NCI-H2196 treated with DMSO at 0.1 percent for 48 hours (cell line): Measurements from ENCODE around the gene PCYT2.

Experiments used
- DNase-seq: peaks from one replicate; lab custom pipeline; 2025; ENCODE audit not compliant: unreplicated experiment; lab: John Stamatoyannopoulos, UW

PCYT2 gene

GRCh38 chr17:81858967-81859905 lies 52.0 kb downstream of the PCYT2 start:
- DNase-seq: no peak

GRCh38 chr17:81858170-81858966 lies 52.8 kb downstream of the PCYT2 start:
- DNase-seq: no peak

GRCh38 chr17:81854974-81855774 lies 56.0 kb downstream of the PCYT2 start:
- peak; percentile 69 for DNase-seq

- no peak for DNase-seq
These were observed 59.0 kb downstream of the PCYT2 start for GRCh38 chr17:81852237-81852636.

GRCh38 chr17:81851423-81851822 lies 59.8 kb downstream of the PCYT2 start:
- DNase-seq: no peak
